ENCODE data around the gene PKIG. TPM values are rescaled to one million over a fixed set of nuclear protein-coding genes. Genes with fewer than 3 reads are reported as not detected.
A peak's percentile ranks its signal among the peaks of the same experiment; 100 is the strongest.

Gene PKIG
- total RNA-seq = 32.3 and 34.7 TPM in 2 replicates
- long read RNA-seq, transcript PKIG-207 (4 exons, 1,191 nt) = major isoform, 10 of 12 reads
- long read RNA-seq, partial matches to known transcripts = 0 of 12 reads
- long read RNA-seq, other reads (novel, unspliced or antisense) = 0 of 12 reads

DNA sequence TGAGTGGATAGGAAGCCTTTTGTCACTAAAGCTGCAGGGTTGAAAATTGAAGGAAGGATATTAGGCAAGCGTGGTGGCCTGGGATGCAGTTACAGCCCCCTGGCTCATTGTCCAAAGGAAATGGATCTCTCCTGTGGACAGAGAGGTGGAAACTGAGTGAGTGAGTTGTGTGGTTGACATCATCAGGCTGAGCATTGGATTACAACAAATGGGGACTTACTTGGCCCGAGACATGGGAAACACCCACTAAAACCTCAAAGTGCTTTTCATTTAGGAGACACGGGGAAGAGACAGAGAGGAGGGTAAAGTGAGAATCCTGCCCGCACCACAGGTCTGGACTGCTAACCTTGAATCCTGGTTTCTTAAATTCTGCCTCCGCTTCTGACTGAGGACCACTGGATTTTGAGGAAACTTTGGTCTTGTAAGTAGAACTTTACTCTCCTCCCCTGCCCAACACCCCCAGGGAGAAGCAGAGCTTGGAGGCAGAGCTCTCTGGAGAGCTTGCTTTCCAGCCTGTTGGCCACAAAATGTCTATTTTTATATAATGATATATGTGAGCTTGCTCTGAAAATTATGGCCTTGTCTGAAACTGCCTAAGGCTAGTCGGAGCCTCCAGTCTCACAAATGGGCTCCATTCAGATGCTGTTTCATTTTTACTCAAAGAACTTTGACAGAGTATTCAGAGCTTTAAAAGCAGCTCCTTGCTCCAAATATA, at the start of gene PKIG:
Gene PKIG (plus strand): TSS at position 269 of the 715 bp plus-strand sequence. CDS start 31,978 bp downstream, outside the sequence.
- H3K36me3 Mint-ChIP-seq (ENCODE audit: low read depth) = no peaks in the 10 kb centered on the region
- peaks cover 41% of the 10 kb centered on the region for H3K4me1 Mint-ChIP-seq

GRCh38 chr20:44532981-44533331, 49.4 kb upstream of the PKIG start:
- Mint-ChIP-seq H3K4me1 (peaks cover 5% of the 10 kb centered on the region), H3K27ac (ENCODE audit: unreplicated experiment) (no peak overlapping the region), H3K4me3 (no peak overlapping the region), H3K9me3 (no peaks in the 10 kb centered on the region), H3K27me3 (ENCODE audit: low read depth) (no peaks in the 10 kb centered on the region), H3K36me3 (ENCODE audit: low read depth) (no peaks in the 10 kb centered on the region)
- TF ChIP-seq, protein P1, sequence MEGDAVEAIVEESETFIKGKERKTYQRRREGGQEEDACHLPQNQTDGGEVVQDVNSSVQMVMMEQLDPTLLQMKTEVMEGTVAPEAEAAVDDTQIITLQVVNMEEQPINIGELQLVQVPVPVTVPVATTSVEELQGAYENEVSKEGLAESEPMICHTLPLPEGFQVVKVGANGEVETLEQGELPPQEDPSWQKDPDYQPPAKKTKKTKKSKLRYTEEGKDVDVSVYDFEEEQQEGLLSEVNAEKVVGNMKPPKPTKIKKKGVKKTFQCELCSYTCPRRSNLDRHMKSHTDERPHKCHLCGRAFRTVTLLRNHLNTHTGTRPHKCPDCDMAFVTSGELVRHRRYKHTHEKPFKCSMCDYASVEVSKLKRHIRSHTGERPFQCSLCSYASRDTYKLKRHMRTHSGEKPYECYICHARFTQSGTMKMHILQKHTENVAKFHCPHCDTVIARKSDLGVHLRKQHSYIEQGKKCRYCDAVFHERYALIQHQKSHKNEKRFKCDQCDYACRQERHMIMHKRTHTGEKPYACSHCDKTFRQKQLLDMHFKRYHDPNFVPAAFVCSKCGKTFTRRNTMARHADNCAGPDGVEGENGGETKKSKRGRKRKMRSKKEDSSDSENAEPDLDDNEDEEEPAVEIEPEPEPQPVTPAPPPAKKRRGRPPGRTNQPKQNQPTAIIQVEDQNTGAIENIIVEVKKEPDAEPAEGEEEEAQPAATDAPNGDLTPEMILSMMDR (conservative IDR thresholded peaks at IDR 0.05) = no peak
- no peak for DNase-seq (ENCODE audit: low read depth, low spot score)

More for the DNA sequence above, at the start of gene PKIG:
- Mint-ChIP-seq H3K9me3 (no peaks in the 10 kb centered on the region), H3K4me3 (no peak within 1 kb of the TSS), H3K27me3 (ENCODE audit: low read depth) (no peaks in the 10 kb centered on the region), H3K27ac (ENCODE audit: unreplicated experiment) (peak within 1 kb of the TSS; percentile 20)
- TF ChIP-seq, protein P1 (conservative IDR thresholded peaks at IDR 0.05) = no peak
- DNase-seq (ENCODE audit: low read depth, low spot score) = no peak

DNA sequence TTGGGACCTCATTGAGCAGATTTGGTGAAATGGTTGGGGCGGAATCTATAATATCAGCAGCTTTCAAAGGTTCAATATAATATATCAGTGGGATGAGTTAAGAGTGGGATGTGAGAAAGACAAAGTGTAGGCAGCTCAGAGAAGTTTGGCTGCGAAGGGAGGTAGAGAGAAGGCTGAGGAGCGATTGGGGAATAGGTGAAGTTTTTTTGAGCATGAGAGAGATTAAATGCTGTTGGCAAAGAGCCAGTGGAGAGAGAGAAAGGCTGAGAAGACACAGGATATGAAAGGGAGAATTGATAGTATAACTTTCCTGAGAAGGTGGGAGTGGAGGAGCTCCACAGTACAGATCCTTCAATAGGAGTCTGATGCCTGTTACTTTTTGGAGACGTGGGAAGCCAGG, 48.5 kb upstream of the PKIG start:
- Mint-ChIP-seq H3K27ac (ENCODE audit: unreplicated experiment) (no peak overlapping the region), H3K4me1 (peaks cover 5% of the 10 kb centered on the region), H3K4me3 (no peak overlapping the region), H3K27me3 (ENCODE audit: low read depth) (no peaks in the 10 kb centered on the region), H3K36me3 (ENCODE audit: low read depth) (no peaks in the 10 kb centered on the region), H3K9me3 (no peaks in the 10 kb centered on the region)
- no peak for DNase-seq (ENCODE audit: low read depth, low spot score)
- TF ChIP-seq, protein P1 (conservative IDR thresholded peaks at IDR 0.05) = no peak

DNA sequence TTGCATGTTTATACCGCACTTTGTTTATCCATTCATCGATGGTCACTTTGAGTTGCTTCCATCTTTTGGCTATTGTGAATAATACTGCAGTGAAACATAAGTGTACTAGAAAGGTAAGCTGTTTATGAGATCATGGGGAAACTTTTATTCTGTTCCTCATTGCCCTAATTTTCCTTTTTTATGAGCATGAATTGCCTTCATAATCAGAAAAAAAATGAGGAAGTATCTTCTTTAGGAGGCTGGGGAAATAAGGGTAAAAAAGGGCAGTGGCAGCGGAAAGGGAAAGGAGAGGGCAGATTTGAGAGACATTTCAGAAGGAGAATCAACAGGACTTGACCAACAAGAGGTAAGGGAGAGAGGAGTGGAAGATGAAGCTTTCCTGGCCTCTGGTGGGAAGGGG, 46.2 kb upstream of the PKIG start:
- no peaks in the 10 kb centered on the region for H3K27me3 Mint-ChIP-seq (ENCODE audit: low read depth)
- TF ChIP-seq, protein P1 (conservative IDR thresholded peaks at IDR 0.05) = no peak
- peaks cover 5% of the 10 kb centered on the region for H3K4me1 Mint-ChIP-seq
- no peaks in the 10 kb centered on the region for H3K9me3 Mint-ChIP-seq
- DNase-seq (ENCODE audit: low read depth, low spot score) = no peak
- H3K27ac Mint-ChIP-seq (ENCODE audit: unreplicated experiment) = no peak overlapping the region
- H3K4me3 Mint-ChIP-seq = no peak overlapping the region
- H3K36me3 Mint-ChIP-seq (ENCODE audit: low read depth) = no peaks in the 10 kb centered on the region

- H3K9me3 Mint-ChIP-seq = no peaks in the 10 kb centered on the region
- H3K27ac Mint-ChIP-seq (ENCODE audit: unreplicated experiment) = no peak overlapping the region
- no peak for DNase-seq (ENCODE audit: low read depth, low spot score)
- TF ChIP-seq, protein P1 (conservative IDR thresholded peaks at IDR 0.05) = no peak
- no peaks in the 10 kb centered on the region for H3K4me1 Mint-ChIP-seq
- no peaks in the 10 kb centered on the region for H3K36me3 Mint-ChIP-seq (ENCODE audit: low read depth)
- H3K4me3 Mint-ChIP-seq = no peak overlapping the region
- H3K27me3 Mint-ChIP-seq (ENCODE audit: low read depth) = no peaks in the 10 kb centered on the region
Observed at GRCh38 chr20:44537993-44538392, 44.4 kb upstream of the PKIG start.
